GM21576 (cell line): Measurements from ENCODE around the gene CCDC159.

Source experiments
- ATAC-seq: cut with Tn5 transposase; IDR thresholded peaks from one replicate; pipeline ENCODE4 v1.9.1; 2021; ENCODE audit warnings: mild to moderate bottlenecking, moderate library complexity; ENCODE audit not compliant: unreplicated experiment

The CCDC159 gene

GRCh38 chr19:11387162-11388034 lies 41.1 kb downstream of the CCDC159 start:
- no peak for ATAC-seq

GRCh38 chr19:11390359-11390758 lies 44.0 kb downstream of the CCDC159 start:
- no peak for ATAC-seq

- no peak for ATAC-seq
Measured at GRCh38 chr19:11390933-11391680, 44.8 kb downstream of the CCDC159 start.

DNA sequence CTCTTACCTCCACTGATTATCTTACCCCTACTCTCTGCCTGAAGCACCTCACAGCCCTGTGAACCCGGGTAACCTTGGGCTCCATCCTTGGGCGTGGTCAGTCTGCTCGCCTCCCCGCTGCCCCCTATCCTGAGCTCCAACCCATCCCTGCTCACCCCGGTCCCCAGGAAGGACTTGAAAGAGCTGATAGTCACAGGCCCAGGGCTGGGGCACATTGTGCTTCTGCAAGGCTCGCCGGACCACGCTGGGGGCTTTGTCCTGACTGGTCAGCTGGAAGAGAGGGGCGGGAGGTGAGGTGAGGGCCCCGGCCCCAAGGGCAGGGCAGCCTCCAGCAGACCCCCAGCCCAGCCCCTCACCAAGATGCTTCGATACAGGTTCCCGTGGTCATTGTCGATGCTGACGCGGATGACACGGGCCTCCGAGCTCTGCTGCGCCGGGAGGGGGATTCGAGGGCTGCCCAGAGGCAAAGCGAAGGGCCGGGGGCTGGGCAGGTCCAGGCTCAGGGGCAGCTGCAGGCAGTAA lies 50.8 kb downstream of the CCDC159 start:
- ATAC-seq, result no peak

DNA sequence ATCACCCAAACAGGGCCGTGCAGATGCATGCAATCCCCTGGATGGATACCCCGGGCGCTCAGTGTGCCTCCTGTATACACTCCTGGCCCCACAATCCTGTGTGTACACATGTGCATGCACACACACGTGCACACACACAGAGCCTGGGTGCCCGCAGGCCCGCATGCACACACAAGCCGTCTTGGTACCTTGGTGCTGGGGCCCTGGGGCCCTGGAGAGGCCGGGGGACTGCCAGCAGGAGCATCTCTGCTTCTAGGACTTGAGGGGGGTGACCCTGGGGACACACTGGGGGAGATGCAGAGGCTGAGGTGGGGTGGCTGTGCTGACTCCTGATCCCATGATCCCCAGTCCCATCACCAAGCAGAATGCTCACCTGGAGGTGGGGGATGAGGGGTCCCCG lies 53.3 kb downstream of the CCDC159 start:
- ATAC-seq, result no peak

DNA sequence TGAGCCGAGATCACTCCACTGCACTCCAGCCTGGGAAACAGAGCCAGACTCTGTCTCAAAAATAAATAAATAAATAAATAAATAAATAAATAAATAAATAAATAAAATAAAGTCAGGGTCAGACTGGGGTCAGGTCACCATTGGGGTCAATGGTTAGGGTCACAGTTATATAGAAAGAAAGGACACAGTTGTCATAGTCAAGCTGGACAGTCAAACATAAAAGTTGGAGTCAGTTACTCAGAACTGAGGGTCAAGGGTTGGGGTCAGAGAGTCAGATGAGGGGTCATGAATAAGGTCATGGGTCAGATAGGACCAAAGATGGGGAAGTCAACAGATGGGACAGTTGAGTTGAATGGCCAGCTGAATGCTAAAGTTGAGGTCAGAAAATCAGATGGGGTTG lies 54.5 kb downstream of the CCDC159 start:
- ATAC-seq, result no peak

GRCh38 chr19:11401808-11402543 lies 55.7 kb downstream of the CCDC159 start:
- ATAC-seq, result no peak
